Measurements from ENCODE around the gene GCK.

GCK gene

DNA sequence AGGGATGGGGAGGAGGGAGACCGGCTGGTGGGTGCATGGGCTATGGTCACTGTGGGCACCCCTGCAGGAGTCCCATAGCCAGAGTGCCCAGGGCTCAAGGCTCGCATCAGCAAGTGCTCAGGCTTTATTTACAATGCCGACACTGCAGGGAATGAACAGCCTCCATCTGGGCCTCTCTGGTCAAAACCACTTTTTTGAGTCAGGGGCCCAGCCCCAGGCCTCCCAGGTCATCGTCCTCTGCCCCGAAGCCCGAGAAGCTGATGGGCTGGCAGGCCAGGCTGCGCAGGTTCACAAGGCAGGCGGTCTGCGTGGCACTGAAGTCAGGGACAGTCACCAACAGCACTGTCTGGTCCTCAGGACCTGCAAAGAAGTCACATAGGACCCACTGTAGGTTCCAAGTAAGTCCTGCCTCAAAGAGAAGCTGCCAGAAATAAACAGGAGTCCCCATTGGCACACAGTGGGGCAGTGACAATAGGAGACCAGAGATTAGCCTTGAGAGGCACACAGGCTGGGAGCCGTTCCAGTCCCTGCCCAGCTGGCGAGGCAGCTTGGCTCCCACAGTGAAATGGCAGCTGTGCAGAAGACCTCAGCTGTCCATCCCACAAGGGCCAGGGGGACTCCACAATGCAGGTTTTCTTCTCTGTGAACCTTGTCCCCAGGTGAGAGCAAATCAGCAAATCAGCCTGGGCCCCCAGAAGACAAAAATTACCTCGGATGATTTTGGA lies 74.5 kb downstream of the GCK start:
- no peak for FAIRE-seq

DNA sequence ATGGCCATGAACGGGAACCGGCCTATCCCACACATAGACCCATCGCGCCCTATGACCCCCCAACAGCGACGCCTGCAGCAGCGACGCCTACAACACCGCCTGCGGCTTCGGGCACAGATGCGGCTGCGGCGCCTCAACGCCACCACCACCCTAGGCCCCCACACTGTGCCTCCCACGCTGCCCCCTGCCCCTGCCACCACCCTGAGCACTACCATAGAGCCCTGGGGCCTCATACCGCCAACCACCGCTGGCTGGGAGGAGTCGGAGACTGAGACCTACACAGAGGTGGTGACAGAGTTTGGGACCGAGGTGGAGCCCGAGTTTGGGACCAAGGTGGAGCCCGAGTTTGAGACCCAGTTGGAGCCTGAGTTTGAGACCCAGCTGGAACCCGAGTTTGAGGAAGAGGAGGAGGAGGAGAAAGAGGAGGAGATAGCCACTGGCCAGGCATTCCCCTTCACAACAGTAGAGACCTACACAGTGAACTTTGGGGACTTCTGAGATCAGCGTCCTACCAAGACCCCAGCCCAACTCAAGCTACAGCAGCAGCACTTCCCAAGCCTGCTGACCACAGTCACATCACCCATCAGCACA lies 75.4 kb downstream of the GCK start:
- no peak for FAIRE-seq

DNA sequence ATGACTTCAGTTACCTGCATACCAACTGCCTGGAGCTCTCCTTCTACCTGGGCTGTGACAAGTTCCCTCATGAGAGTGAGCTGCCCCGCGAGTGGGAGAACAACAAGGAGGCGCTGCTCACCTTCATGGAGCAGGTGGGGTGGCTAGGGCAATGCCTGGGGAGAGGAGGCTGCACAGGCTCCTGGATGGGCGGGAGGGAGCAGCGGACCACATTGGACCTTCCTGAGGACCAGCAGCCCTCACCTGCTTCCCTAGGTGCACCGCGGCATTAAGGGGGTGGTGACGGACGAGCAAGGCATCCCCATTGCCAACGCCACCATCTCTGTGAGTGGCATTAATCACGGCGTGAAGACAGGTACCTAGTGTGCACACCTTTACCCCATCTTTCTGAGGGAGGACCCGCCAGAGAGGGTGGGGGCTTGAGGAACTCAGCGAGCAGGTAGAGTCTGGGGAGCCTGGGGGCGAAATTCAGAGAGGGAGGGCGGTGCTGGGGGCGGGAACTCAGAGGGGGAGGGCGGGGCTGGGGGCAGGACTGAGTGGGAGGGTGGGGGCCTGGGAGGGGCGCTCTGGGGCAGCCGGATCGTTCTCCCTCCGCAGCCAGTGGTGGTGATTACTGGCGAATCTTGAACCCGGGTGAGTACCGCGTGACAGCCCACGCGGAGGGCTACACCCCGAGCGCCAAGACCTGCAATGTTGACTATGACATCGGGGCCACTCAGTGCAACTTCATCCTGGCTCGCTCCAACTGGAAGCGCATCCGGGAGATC lies 76.1 kb downstream of the GCK start:
- no peak for FAIRE-seq

DNA sequence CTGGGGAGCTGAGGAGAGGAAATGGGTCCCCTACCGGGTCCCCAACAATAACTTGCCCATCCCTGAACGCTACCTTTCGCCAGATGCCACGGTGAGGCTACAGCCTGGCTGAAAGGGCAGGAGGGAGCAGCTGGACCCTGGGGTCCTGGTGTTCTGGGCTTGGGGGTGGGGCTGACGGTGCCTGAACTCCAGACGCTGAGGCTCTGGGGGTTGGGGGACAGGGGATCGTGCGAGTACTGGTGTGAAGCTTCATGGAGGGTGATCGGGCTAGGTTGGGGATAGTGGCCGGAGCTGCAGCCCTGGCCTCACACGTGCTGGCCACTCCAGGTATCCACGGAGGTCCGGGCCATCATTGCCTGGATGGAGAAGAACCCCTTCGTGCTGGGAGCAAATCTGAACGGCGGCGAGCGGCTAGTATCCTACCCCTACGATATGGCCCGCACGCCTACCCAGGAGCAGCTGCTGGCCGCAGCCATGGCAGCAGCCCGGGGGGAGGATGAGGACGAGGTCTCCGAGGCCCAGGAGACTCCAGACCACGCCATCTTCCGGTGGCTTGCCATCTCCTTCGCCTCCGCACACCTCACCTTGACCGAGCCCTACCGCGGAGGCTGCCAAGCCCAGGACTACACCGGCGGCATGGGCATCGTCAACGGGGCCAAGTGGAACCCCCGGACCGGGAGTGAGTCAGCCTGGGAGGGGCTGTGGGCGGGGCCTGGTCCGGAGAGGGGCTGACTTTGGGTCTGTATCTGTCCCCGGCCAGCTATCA lies 76.8 kb downstream of the GCK start:
- FAIRE-seq, result no peak

DNA sequence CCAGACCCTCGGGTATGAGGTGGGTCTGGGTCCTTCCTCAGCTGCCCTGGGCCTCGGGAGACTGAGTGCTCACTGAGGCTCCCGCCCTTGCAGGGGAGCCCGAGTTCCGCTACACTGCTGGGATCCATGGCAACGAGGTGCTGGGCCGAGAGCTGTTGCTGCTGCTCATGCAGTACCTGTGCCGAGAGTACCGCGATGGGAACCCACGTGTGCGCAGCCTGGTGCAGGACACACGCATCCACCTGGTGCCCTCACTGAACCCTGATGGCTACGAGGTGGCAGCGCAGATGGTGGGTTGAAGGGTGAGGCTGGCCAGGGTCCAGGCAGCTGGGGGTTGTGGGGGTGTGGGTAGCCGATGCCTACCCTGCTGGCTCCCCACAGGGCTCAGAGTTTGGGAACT lies 77.5 kb downstream of the GCK start:
- FAIRE-seq, result no peak

DNA sequence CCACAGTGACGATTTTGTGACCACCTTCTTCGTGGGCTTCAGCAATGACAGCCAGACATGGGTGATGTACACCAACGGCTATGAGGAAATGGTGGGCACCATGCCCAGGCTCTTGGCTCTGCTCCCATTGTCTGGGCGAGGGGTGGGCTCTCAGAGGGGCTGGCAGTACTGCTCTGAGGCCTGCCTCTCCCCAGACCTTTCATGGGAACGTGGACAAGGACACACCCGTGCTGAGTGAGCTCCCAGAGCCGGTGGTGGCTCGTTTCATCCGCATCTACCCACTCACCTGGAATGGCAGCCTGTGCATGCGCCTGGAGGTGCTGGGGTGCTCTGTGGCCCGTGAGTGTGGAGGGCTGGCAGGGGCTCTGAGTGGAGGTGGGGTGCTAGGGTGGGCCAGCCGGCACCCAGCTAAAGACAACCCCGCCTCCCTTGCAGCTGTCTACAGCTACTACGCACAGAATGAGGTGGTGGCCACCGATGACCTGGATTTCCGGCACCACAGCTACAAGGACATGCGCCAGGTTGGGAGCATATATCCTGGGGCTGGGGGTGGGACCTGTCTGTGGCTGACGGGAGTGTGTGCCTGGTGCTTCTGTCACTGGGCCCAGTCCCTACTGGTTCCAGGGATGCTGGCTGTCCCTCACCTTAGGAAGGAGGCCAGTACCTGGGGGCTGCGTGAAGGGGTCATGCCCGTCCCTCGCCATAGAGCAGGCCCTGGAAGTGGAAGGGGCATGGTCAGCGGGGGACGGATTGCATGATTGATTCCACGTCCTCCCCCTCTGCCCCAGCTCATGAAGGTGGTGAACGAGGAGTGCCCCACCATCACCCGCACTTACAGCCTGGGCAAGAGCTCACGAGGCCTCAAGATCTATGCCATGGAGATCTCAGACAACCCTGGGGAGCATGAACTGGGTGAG lies 78.3 kb downstream of the GCK start:
- FAIRE-seq, result no peak

DNA sequence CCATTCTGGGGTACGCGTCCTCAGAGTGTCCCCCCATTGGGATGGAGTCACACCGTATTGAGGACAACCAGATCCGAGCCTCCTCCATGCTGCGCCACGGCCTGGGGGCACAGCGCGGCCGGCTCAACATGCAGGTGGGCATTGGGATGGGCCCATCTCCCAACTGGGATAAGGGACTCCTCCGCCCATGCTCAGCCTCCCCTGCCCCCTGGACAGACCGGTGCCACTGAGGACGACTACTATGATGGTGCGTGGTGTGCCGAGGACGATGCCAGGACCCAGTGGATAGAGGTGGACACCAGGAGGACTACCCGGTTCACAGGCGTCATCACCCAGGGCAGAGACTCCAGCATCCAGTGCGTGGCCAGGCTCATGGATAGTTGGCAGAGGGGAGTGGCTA lies 79.2 kb downstream of the GCK start:
- no peak for FAIRE-seq

DNA sequence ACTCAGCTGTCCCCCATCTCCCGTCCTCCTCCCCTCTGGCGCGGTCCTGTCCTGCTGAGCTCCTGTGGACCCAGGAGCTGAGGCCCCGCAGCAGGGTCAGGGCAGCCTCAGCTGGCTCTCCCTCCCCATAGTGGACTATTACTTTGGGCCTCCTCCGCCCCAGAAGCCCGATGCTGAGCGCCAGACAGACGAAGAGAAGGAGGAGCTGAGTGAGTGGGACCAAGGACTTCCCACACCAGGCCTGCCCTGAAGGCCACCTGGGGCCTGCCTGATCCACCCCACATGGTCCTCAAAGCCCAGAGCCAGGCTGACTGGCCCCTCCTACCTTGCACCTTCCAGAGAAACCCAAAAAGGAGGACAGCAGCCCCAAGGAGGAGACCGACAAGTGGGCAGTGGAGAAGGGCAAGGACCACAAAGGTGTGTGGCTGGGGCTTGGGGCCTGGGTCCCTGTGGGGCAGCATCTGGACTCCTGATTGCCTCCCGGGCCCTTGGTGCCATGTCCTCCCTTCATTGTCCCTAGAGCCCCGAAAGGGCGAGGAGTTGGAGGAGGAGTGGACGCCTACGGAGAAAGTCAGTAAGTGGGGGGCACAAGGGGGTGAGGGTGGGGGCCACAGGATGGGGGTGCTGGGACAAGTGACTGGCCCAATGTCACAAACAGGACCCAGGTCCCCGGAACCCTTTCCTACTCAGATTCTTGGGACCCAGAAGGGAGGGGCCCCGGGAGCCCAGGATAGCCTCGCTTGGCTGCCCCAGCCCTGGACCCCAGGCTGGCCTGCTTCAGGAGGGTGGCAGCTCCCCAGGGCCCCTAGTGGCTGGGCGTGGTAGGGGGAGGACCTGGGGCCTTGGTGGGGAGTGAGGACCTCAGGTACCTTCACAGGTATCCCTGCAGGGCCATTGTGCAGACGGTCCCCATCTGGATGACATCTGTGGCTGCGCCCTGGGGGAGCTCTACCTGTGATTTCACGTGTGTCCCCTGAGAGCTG lies 80.2 kb downstream of the GCK start:
- no peak for FAIRE-seq

DNA sequence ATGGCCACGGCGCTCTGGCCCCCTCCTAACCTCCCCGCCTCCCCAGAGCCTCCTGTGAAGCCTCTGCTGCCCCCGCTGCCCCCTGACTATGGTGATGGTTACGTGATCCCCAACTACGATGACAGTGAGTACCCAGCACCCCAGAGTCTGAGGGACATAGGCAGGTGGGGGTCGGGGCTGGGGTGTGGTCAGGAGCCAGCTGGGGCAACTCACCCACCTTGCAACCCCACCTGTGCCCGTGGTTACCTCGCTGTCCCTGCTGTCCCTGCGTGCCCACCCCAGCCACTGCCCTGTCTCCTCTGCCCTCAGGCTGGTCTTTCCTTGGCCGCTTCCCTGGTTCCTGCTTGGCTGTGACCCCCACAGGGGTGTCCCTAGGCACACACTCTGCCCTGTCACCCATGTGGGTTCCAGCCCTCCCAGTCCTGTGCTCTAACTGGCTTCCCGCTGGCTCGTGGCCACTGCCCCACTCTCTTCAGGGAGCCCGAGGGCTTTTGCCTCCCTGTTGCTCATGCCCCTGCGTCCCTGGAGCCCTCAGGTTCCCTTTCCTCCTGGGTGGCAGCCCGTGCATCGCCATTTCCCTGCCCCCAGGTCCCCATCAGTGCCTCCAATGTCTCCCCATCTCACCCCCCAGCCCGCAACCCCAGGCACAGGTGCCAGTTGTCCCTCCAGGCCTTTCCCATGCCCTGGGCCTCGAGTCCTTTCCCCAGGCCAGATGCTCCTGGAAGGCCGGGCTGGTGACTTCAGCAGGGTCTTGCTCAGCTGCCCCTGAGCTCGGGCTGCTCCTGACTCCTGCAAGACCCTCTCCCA lies 81.1 kb downstream of the GCK start:
- FAIRE-seq, result no peak

DNA sequence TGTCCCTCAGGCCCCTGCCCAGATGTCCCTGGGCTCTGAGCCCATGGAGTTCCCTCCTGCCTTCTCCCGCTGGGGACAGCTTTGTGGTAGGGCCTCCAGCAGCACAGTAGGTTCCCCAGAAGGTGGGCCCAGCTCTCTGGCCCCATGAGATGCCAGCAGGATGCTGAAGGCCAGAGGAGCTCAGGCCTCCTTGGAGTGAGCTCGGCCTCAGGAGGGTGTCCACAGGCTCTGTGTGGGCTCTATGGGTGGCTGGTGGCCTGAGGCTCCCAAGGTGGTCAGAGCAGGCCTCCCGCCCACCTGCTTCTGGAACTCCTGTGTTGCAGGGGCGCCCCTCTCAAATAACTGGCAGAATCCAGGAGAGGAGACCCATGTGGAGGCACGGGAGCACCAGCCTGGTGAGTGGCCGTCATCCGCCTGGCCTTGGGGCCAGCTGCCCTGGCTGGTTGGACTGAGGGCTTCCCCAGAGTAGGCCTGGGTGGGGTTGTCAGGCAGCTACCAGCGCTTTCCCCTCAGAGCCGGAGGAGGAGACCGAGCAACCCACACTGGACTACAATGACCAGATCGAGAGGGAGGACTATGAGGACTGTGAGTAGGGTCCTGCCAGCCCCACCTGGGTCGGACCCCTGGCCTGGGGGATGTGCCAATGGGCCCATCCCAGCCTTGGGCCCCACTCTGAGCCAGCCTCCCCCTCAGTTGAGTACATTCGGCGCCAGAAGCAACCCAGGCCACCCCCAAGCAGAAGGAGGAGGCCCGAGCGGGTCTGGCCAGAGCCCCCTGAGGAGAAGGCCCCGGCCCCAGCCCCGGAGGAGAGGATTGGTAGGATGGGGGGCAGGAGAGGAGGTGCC lies 81.9 kb downstream of the GCK start:
- no peak for FAIRE-seq

DNA sequence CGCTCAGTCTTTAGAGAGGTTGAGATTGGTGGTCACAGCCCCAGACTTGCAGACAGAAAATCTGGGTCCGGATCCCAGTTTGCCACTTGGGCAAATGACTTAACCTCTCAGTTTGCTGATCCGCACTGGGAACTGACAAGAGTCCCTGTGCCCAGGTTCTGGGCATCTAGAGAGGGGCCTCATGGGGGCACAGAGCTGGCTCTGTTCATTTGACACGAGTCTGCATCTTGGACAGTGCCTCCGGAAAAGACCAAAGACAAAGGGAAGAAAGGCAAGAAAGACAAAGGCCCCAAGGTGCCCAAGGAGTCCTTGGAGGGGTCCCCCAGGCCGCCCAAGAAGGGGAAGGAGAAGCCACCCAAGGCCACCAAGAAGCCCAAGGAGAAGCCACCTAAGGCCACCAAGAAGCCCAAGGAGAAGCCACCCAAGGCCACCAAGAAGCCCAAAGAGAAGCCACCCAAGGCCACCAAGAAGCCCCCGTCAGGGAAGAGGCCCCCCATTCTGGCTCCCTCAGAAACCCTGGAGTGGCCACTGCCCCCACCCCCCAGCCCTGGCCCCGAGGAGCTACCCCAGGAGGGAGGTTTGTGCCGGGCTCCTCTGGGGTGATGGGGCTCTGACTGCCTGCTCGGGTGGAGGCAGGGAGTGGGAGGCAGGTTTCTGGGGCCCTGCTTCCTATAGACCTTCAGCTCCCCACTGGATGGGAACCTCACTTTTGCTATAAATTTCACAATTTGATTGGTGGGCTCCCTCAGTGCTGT lies 82.8 kb downstream of the GCK start:
- no peak for FAIRE-seq

DNA sequence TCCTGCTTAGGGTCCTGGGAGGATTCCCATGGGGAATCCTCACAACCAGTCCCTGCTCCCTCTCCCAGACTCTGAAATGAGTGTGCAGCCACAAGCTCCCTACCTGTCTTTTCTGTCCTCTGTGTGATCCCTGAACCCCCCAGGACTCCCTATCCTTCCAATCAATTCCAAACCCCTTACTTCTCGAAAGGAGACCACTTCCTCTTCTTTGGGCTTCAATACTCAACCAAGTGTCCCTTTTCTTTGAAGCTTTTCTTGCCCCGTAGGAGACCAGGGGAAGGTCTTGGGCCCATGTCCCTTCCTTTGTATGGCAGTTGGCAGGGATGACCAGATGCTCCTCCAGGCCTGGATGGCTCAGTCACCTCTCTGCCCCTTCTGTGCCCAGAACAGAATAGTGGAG lies 83.4 kb downstream of the GCK start:
- FAIRE-seq, result no peak

DNA sequence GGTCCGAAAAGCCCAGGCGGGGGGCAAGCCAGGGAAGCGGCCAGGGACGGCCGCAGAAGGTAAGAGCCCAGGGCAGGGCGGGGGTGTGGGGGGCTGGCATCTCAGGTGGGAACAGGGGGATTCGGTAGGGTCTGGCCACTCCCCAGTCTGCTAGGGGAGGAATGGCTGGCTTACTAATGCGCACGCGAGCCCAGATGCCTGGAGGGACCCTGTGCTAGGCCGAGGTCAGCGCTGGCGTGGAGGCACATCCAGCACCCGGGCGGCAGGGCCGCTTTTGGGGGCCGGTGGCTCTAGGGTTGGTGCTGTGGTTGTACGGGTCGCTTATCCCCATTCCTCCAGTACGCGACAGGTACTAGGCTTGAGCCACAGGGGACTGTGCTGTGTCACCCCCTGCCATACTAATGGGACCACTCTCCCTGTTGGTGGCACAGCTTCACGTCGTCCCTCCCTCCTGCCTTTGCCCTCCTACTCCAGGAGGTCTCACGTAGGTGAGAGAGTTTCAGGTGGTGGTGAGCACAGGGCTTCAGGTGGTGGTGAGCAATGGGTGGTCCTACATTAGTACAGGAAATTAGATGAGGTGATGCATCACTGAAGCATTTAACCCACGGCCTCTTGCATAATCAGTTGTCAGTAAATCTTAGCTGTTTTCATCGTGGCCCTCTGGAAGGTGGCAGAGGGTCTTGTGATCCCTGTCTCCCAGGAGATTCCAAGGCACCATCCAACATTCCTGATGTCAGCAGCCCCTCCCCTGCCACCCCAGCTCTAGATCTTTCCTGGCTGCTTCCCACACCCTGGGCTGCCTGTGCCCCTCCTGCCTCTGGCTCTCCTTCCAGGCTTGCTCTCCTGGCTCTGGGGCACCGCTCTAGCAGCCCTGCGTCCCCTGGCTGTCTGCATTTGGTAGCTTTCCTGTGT lies 84.1 kb downstream of the GCK start:
- no peak for FAIRE-seq

DNA sequence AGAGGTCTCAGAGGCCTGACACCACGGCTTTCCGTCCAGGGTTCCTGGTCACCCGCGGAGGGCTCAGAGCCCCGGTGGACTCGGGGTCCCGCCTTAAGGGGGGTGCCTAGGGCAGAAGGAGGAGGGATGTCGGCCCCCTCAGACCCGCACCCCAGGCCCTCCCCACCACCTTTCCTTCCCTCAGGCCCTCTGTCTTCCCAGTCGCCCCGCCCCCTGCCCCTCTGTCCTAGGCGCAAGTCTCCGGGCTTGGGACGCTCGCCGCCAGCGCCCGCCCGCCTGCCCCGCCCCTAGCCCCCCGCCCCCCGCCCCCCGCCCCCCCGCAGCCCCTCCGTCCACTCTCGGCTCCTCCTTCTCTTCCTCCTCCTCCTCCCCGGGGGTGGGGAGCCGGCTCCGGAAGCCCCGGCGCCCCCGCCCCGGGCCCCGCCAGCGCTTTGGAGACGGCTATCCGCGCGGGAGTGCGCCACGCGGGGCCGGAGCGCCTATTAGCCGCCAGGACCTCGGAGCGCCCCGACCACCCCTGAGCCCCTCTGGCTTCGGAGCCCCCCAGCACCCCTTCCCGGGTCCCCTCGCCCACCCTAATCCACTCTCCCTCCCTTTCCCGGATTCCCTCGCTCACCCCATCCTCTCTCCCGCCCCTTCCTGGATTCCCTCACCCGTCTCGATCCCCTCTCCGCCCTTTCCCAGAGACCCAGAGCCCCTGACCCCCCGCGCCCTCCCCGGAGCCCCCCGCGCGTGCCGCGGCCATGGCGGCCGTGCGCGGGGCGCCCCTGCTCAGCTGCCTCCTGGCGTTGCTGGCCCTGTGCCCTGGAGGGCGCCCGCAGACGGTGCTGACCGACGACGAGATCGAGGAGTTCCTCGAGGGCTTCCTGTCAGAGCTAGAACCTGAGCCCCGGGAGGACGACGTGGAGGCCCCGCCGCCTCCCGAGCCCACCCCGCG lies 85.0 kb downstream of the GCK start, which contains the start of gene AEBP1:
Gene AEBP1, plus strand, starts transcription at position 423 of the 937 bp plus-strand sequence. Its CDS starts 321 bp downstream, at position 744.
- FAIRE-seq, result no peak

DNA sequence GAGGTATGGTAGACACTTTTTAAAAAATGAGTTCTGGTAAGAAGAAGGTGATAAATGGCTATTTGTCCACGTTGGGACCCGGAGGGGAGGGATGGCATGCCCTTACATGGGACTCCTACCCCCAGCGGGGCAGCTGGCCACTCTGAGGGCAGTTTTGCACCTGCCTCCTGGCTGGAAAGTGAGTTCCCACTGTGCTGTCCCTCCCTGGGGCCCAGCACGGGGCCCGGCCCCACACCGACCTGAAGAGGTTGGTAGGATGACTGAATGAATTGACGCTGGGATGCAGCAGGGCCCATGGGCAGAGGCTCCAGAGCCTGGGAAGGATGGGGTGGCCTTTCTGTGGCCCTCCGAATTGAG lies 85.7 kb downstream of the GCK start:
- no peak for FAIRE-seq
